LNCaP clone FGC (cell line): ENCODE measurements around the gene REV3L.

Experiments
- DNase-seq: peaks from one replicate; pipeline ENCODE4 v3.0.0-alpha.2; 2011; ENCODE audit warnings: low read depth
- H3K4me3 ChIP-seq: 2 replicates; pipeline ENCODE4 v1.5.1; 2011; ENCODE audit warnings: mild to moderate bottlenecking, low read depth, low read length, control low read depth
- TF ChIP-seq, protein P1 (sequence below): IDR thresholded peaks from 2 replicates; pipeline ENCODE4 v1.5.1; 2012; ENCODE audit warnings: mild to moderate bottlenecking; ENCODE audit not compliant: control insufficient read depth, insufficient read depth; ENCODE audit errors: extremely low read depth

Gene REV3L

GRCh38 chr6:111482959-111483735 is at the start of gene REV3L:
Gene REV3L, minus strand, starts transcription at chr6:111483218. Its CDS starts 330 bp downstream, at chr6:111482888.
- peak; percentile 47 for DNase-seq
- TF ChIP-seq, protein P1, sequence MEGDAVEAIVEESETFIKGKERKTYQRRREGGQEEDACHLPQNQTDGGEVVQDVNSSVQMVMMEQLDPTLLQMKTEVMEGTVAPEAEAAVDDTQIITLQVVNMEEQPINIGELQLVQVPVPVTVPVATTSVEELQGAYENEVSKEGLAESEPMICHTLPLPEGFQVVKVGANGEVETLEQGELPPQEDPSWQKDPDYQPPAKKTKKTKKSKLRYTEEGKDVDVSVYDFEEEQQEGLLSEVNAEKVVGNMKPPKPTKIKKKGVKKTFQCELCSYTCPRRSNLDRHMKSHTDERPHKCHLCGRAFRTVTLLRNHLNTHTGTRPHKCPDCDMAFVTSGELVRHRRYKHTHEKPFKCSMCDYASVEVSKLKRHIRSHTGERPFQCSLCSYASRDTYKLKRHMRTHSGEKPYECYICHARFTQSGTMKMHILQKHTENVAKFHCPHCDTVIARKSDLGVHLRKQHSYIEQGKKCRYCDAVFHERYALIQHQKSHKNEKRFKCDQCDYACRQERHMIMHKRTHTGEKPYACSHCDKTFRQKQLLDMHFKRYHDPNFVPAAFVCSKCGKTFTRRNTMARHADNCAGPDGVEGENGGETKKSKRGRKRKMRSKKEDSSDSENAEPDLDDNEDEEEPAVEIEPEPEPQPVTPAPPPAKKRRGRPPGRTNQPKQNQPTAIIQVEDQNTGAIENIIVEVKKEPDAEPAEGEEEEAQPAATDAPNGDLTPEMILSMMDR = no peak
- peak within 1 kb of the TSS; percentile 69 for H3K4me3 ChIP-seq

DNA sequence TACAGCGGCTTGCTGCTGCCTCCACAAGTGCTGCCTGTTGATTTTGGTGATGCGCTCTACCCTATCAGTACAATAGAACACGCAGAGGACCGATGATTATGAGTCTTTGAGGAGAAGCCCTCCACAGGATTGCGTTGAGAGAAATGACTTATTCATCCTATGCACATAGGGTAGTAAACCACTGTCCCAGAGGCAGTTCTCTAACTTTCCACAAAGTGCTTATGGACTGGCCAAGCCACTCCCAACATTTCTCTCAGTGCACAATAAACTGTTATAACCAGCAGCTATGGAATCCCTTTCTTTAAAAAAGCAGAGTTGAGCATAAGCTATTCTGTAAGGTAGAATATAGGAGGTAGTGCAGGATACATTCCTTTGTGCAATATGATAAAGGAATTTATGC is 48.2 kb upstream of the REV3L start:
- H3K4me3 ChIP-seq = no peak overlapping the region
- no peak for DNase-seq
- TF ChIP-seq, protein P1 = no peak

DNA sequence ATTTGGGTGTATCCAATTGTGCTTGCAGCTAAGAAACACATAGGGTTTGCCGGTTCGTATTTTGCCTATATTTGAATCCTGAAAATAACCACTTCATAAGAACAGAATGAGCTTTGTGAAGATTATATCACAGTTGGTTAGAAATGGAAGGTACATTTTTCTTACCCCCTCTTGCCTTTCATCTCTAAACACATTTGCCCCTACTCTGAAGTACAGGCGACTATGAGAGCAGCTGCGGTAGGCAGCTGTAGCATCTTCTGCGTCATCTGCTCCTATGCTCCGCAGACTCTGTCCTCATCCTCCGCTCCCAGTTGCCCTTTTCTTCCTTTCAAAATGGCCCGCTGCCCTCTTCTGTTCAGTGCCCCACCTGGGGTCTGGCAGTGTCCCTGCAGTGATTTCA is 47.6 kb upstream of the REV3L start:
- DNase-seq = no peak
- no peak overlapping the region for H3K4me3 ChIP-seq

GRCh38 chr6:111530218-111530617 is 47.2 kb upstream of the REV3L start:
- no peak for DNase-seq
- no peak overlapping the region for H3K4me3 ChIP-seq
- TF ChIP-seq, protein P1 = no peak

More for the DNA sequence above, 47.6 kb upstream of the REV3L start:
- TF ChIP-seq, protein P1 = no peak

GRCh38 chr6:111527367-111527766 is 44.3 kb upstream of the REV3L start:
- TF ChIP-seq, protein P1 = no peak
- no peak for DNase-seq
- H3K4me3 ChIP-seq = no peak overlapping the region

GRCh38 chr6:111524735-111525134 is 41.7 kb upstream of the REV3L start:
- TF ChIP-seq, protein P1 = no peak
- H3K4me3 ChIP-seq = no peak overlapping the region
- no peak for DNase-seq

DNA sequence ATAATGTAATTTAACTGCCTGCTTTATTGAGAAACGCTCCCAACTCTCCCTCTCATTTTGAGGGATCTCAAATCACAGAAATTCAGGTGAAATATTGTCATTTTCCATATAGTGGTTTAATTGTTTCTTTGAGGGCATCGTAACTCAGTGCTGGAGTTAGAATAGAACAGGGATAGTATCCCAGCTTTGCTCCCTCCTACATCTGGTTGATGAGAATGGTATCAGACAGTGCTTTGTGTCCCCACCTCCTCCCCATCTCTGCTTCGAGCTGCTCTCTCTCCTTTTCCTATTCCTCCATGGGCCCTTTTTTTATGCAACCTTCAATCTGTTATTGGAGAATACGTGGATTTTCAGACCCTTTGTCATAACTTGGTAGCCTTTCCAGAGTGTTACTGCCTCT is 41.2 kb upstream of the REV3L start:
- TF ChIP-seq, protein P1 = no peak
- DNase-seq = no peak
- no peak overlapping the region for H3K4me3 ChIP-seq
